Mesothelial cell of epicardium (in vitro differentiated cells): ENCODE measurements around the gene AP3B1. TPM values are rescaled to one million over a fixed set of nuclear protein-coding genes. Genes with fewer than 3 reads are reported as not detected.
"Not testable (repeated sequence)": the region's sequence is repeated elsewhere in the genome, so short reads cannot be mapped to it uniquely, and the experiment has no call there.

Experiments used
- DNase-seq, 2 experiments: peaks; one replicate each; pipeline ENCODE4 v3.0.0; 2021; ENCODE audit warnings: low spot score in 2 of 2; ENCODE audit not compliant: unreplicated experiment in 2 of 2
- H3K27ac Mint-ChIP-seq: 2 replicates; pipeline ENCODE4 v1.8.0; 2021; ENCODE audit warnings: mixed read lengths
- H3K27me3 Mint-ChIP-seq: 2 replicates; pipeline ENCODE4 v1.8.0; 2021; ENCODE audit warnings: low read depth, mixed read lengths
- H3K36me3 Mint-ChIP-seq: 2 replicates; pipeline ENCODE4 v1.8.0; 2021; ENCODE audit warnings: mixed read lengths
- H3K4me1 Mint-ChIP-seq: 2 replicates; pipeline ENCODE4 v1.8.0; 2021; ENCODE audit warnings: mixed read lengths
- H3K4me3 Mint-ChIP-seq: 2 replicates; pipeline ENCODE4 v1.8.0; 2021; ENCODE audit warnings: mild to moderate bottlenecking, moderate library complexity, mixed read lengths
- H3K9me3 Mint-ChIP-seq: 2 replicates; pipeline ENCODE4 v1.8.0; 2021; ENCODE audit warnings: mixed read lengths
- CTCF ChIP-seq: fragments of 200-600 bp; sonication (generic); IDR thresholded peaks from one replicate; pipeline ENCODE4 v1.5.0; 2021; ENCODE audit warnings: antibody characterized with exemption; ENCODE audit not compliant: unreplicated experiment
- total RNA-seq: library from RNA; stranded (reverse); gene quantifications from 3 replicates; pipeline ENCODE4 v1.2.1, GENCODE V29; 2021

The AP3B1 gene
- total RNA-seq, 1 donor from 2014 or later: 50.6 TPM

- DNase-seq: no peak
- Mint-ChIP-seq H3K27ac (no peak overlapping the region), H3K9me3 (peaks cover 16% of the 10 kb centered on the region), H3K36me3 (peaks cover 27% of the 10 kb centered on the region), H3K4me3 (no peak overlapping the region), H3K4me1 (peaks cover 2% of the 10 kb centered on the region), H3K27me3 (no peaks in the 10 kb centered on the region)
- TF ChIP-seq CTCF: no peak
Measured at GRCh38 chr5:78077369-78078068, 217.0 kb downstream of the AP3B1 start.

DNA sequence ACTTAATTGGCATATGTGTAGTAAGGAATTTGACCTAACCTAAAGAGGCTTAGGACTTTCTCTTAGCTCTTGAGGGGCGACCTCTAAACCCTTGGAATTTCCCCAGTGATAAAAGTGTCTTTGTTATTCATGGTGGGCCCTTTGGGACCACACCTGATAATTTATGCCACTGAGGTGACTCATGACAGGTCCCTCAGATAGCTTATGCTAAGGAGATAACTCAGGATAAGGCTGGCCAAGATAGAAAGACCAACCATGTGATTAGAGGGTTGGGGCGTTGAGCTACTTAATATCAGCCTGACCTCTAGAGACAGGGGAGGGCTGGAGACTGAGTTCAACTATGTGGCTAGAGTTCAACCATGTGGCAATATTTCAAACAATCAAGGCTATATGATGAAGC is 218.1 kb downstream of the AP3B1 start:
- Mint-ChIP-seq H3K4me1 (peaks cover 2% of the 10 kb centered on the region), H3K9me3 (peaks cover 10% of the 10 kb centered on the region), H3K36me3 (peaks cover 20% of the 10 kb centered on the region), H3K27ac (no peak overlapping the region), H3K4me3 (no peak overlapping the region), H3K27me3 (no peaks in the 10 kb centered on the region)
- DNase-seq: no peak
- no peak for TF ChIP-seq CTCF

GRCh38 chr5:78075301-78075700 is 219.2 kb downstream of the AP3B1 start:
- no peak for TF ChIP-seq CTCF
- Mint-ChIP-seq H3K4me3 (no peak overlapping the region), H3K4me1 (peaks cover 2% of the 10 kb centered on the region), H3K9me3 (peaks cover 15% of the 10 kb centered on the region), H3K27ac (no peak overlapping the region), H3K36me3 (peaks cover 24% of the 10 kb centered on the region), H3K27me3 (no peaks in the 10 kb centered on the region)
- no peak for DNase-seq

DNA sequence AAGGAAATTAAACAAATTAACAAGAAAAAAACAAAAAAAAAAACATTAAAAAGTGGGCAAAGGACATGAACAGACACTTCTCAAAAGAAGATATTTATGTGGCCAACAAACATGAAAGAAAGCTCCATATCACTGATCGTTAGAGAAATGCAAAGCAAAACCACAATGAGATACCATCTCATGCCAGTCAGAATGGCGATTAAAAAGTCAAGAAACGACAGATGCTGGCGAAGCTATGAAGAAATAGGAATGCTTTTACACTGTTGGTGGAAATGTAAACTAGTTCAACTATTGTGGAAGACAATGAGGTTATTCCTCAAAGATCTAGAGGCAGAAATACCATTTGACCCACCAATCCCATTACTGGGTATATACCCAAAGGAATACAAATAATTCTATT is 223.8 kb downstream of the AP3B1 start:
- Mint-ChIP-seq H3K36me3 (peaks cover 45% of the 10 kb centered on the region), H3K9me3 (peaks cover 48% of the 10 kb centered on the region)
- not testable (repeated sequence) for H3K27ac Mint-ChIP-seq, H3K4me3 Mint-ChIP-seq, DNase-seq, H3K4me1 Mint-ChIP-seq, H3K27me3 Mint-ChIP-seq

GRCh38 chr5:78067581-78067980 is 226.9 kb downstream of the AP3B1 start:
- not testable (repeated sequence) for H3K4me1 Mint-ChIP-seq, H3K27me3 Mint-ChIP-seq, DNase-seq, H3K4me3 Mint-ChIP-seq, H3K27ac Mint-ChIP-seq
- H3K36me3 Mint-ChIP-seq: peaks cover 44% of the 10 kb centered on the region
- H3K9me3 Mint-ChIP-seq: peaks cover 48% of the 10 kb centered on the region

DNA sequence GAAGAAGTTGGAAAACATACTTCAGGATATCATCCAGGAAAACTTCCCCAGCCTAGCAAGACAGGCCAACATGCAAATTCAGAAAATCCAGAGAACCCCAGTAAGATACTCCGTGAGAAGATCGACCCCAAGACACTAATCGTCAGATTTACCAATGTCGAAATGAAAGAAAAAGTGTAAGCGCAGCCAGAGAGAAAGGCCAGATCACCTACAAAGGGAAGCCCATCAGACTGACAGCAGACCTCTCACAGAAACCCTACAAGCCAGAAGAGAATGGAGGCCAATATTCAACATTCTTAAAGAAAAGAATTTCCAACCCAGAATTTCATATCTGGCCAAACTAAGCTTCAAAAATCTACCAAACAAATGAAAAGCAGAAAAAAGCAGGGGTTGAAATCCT is 227.8 kb downstream of the AP3B1 start:
- DNase-seq, H3K4me1 Mint-ChIP-seq, H3K27ac Mint-ChIP-seq, H3K27me3 Mint-ChIP-seq, H3K4me3 Mint-ChIP-seq: not testable (repeated sequence)
- Mint-ChIP-seq H3K36me3 (peaks cover 44% of the 10 kb centered on the region), H3K9me3 (peaks cover 48% of the 10 kb centered on the region)

DNA sequence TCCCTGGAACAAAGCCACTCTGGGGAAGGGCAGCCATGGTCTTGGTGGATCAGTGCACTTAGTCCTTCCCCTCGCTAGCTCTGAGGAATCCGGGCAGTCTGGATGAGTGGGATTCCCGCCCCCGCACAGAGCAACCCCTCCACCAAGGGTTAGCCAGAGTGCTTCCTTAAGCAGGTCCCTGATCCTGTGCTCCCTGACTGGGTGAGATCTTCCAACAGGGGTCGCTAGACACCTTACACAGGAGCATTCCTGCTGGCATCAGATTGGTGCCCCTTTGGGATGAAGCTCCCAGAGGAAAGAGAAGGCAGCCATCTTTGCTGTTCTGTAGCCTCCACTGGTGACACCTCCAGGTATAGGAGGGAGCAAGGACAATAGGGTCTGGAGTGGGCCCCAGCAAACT is 228.8 kb downstream of the AP3B1 start:
- H3K27ac Mint-ChIP-seq: no peak overlapping the region
- H3K27me3 Mint-ChIP-seq: no peaks in the 10 kb centered on the region
- peaks cover 42% of the 10 kb centered on the region for H3K9me3 Mint-ChIP-seq
- no peak overlapping the region for H3K4me3 Mint-ChIP-seq
- peaks cover 5% of the 10 kb centered on the region for H3K4me1 Mint-ChIP-seq
- H3K36me3 Mint-ChIP-seq: peaks cover 40% of the 10 kb centered on the region
- no peak for DNase-seq
- TF ChIP-seq CTCF: no peak
